Adrenal gland (tissue), 5 donors: Measurements from ENCODE around the gene SLC25A26.

Source experiments
- CTCF ChIP-seq, 6 experiments: fragments of 450-650 bp in 4 of 6; fragments of 200-600 bp in 2 of 6; sonication (generic) in 1 of 6; IDR thresholded peaks; 1 replicate in 5 of 6; 2 replicates in 1 of 6; pipeline versions ENCODE4 v1.5.1 to v1.8.0; 2016 to 2021; ENCODE audit warnings: antibody characterized with exemption in 6 of 6, mild to moderate bottlenecking in 2 of 6, moderate library complexity in 1 of 6
- POLR2A ChIP-seq, 2 donors: fragments of 450-650 bp; IDR thresholded peaks; one replicate each; pipeline ENCODE4 v1.6.1; 2017; ENCODE audit warnings: antibody characterized with exemption in 2 of 2, mild to moderate bottlenecking in 2 of 2, moderate library complexity in 1 of 2
- donor health status: DM: no; HTN: no; CAD: no.

GRCh38 chr3:66353039-66353438, 132.2 kb downstream of the SLC25A26 start:
- TF ChIP-seq CTCF (IDR thresholded peaks at IDR 0.05) (no peak), POLR2A (IDR thresholded peaks at IDR 0.05) (no peak)
